Hepatocyte (in vitro differentiated cells): ENCODE measurements around the gene TSACC. TPM values are rescaled to one million over a fixed set of nuclear protein-coding genes. Genes with fewer than 3 reads are reported as not detected.

Experiments
- DNase-seq: peaks from one replicate; pipeline ENCODE4 v3.0.0-alpha.2; 2016; ENCODE audit warnings: low spot score
- H2AFZ ChIP-seq: fragments of 200-600 bp; sonication (generic); 2 replicates; pipeline ENCODE4 v1.6.0; 2016; ENCODE audit warnings: antibody characterized with exemption, mild to moderate bottlenecking
- H3K27ac ChIP-seq: fragments of 200-600 bp; sonication (generic); 2 replicates; pipeline ENCODE4 v1.5.1; 2016; ENCODE audit warnings: mild to moderate bottlenecking
- H3K27me3 ChIP-seq: fragments of 200-600 bp; sonication (generic); 2 replicates; pipeline ENCODE4 v1.6.1; 2016
- H3K36me3 ChIP-seq: fragments of 200-600 bp; sonication (generic); replicated peaks from 2 replicates; pipeline ENCODE4 v1.5.1; 2016; ENCODE audit warnings: low read depth; ENCODE audit not compliant: insufficient read depth
- H3K4me1 ChIP-seq: fragments of 200-600 bp; sonication (generic); 2 replicates; pipeline ENCODE4 v1.5.1; 2016; ENCODE audit warnings: mild to moderate bottlenecking, moderate library complexity; ENCODE audit not compliant: insufficient read depth
- H3K4me2 ChIP-seq: fragments of 200-600 bp; sonication (generic); 2 replicates; pipeline ENCODE4 v1.6.0; 2016
- H3K4me3 ChIP-seq: fragments of 200-600 bp; sonication (generic); 2 replicates; pipeline ENCODE4 v1.5.1; 2016; ENCODE audit warnings: mild to moderate bottlenecking
- H3K79me2 ChIP-seq: fragments of 200-600 bp; sonication (generic); 2 replicates; pipeline ENCODE4 v1.6.0; 2017; ENCODE audit warnings: mild to moderate bottlenecking
- H3K9me2 ChIP-seq: fragments of 200-600 bp; sonication (generic); replicated peaks from 2 replicates; pipeline ENCODE4 v1.6.0; 2017; ENCODE audit warnings: mild to moderate bottlenecking; ENCODE audit not compliant: insufficient read depth
- H3K9me3 ChIP-seq: fragments of 200-600 bp; sonication (generic); 2 replicates; pipeline ENCODE4 v1.5.1; 2016; ENCODE audit warnings: low read depth, mild to moderate bottlenecking
- H4K20me1 ChIP-seq: fragments of 200-600 bp; sonication (generic); 2 replicates; pipeline ENCODE4 v1.6.0; 2016; ENCODE audit warnings: mild to moderate bottlenecking; ENCODE audit not compliant: insufficient read depth, poor library complexity, severe bottlenecking
- CTCF ChIP-seq: fragments of 200-600 bp; sonication (generic); IDR thresholded peaks from 2 replicates; pipeline ENCODE4 v1.5.1; 2016; ENCODE audit warnings: antibody characterized with exemption, mild to moderate bottlenecking; ENCODE audit not compliant: poor library complexity
- EZH2 ChIP-seq: fragments of 200-600 bp; sonication (generic); IDR thresholded peaks from 2 replicates; pipeline ENCODE4 v1.6.1; 2016; ENCODE audit warnings: antibody characterized with exemption, mild to moderate bottlenecking, borderline replicate concordance
- EZH2phosphoT487 ChIP-seq: fragments of 200-600 bp; sonication (generic); IDR thresholded peaks from one replicate; pipeline ENCODE4 v1.6.1; 2018; ENCODE audit warnings: antibody characterized with exemption, mild to moderate bottlenecking, low read depth, moderate library complexity; ENCODE audit not compliant: unreplicated experiment, severe bottlenecking
- WGBS: methylation state at CpG from one replicate; pipeline ENCODE4 v1.1.6; 2016; ENCODE audit warnings: low lambda C conversion rate; ENCODE audit errors: missing lambda C conversion rate; 5-methylcytosine and 5-hydroxymethylcytosine counted together
- polyA plus RNA-seq: library from polyadenylated mRNA; unstranded; fragments of >200 nt; fragmentation: Nextera tagmentation; extraction: Ambion mirVana; gene quantifications from 2 replicates; pipeline ENCODE4 v1.2.1, GENCODE V29; 2016
- total RNA-seq: library from RNA; depleted of rRNA; stranded (reverse); fragments of >200 nt; gene quantifications from 2 replicates; pipeline ENCODE4 v1.2.3, GENCODE V29; 2014

Gene TSACC
- total RNA-seq (not detected in 2 replicates), polyA plus RNA-seq (1.4 and 1.5 TPM in 2 replicates)

- Histone ChIP-seq H3K4me1 (peaks cover 7% of the 10 kb centered on the region), H4K20me1 (peaks cover 9% of the 10 kb centered on the region), H3K27me3 (no peaks in the 10 kb centered on the region), H3K27ac (peak within 1 kb of the TSS; percentile 49), H2AFZ (peak within 1 kb of the TSS; percentile 56), H3K79me2 (peaks cover 36% of the 10 kb centered on the region), H3K9me3 (no peaks in the 10 kb centered on the region), H3K36me3 (no peaks in the 10 kb centered on the region), H3K4me3 (peak within 1 kb of the TSS; percentile 52), H3K4me2 (peak within 1 kb of the TSS; percentile 79), H3K9me2 (no peaks in the 10 kb centered on the region)
- peak; percentile 99 for DNase-seq
- no peak for TF ChIP-seq EZH2phosphoT487
- no peak for TF ChIP-seq EZH2
- no peak for TF ChIP-seq CTCF
- whole genome bisulfite sequencing, result 1% methylated on average over 47 of the region's 47 CpGs
Observed at GRCh38 chr1:156338180-156338976, at the start of gene TSACC, which contains the start of gene CCT3. TSACC (plus strand) TSS chr1:156338526; CDS start chr1:156339758, 1,232 bp downstream. CCT3 (minus strand) TSS chr1:156338292; CDS start chr1:156338184, 108 bp downstream.

- peaks cover 26% of the 10 kb centered on the region for H3K79me2 ChIP-seq
- TF ChIP-seq CTCF (no peak), EZH2phosphoT487 (no peak)
Observed at GRCh38 chr1:156289857-156290256, 48.5 kb upstream of the TSACC start.

GRCh38 chr1:156291226-156292061, 46.9 kb upstream of the TSACC start:
- no peaks in the 10 kb centered on the region for H3K36me3 ChIP-seq
- 16% methylated on average over 37 of the region's 37 CpGs for WGBS
- H3K4me2 ChIP-seq, result peak overlapping the region; percentile 70
- peak overlapping the region; percentile 85 for H3K27ac ChIP-seq
- no peak overlapping the region for H3K4me3 ChIP-seq
- H4K20me1 ChIP-seq, result no peaks in the 10 kb centered on the region
- peak; percentile 97 for DNase-seq
- H3K4me1 ChIP-seq, result peaks cover 24% of the 10 kb centered on the region
- H3K79me2 ChIP-seq, result peaks cover 31% of the 10 kb centered on the region
- H3K9me3 ChIP-seq, result no peaks in the 10 kb centered on the region
- TF ChIP-seq EZH2phosphoT487, result no peak
- no peak for TF ChIP-seq CTCF
- TF ChIP-seq EZH2, result no peak
- H3K9me2 ChIP-seq, result no peaks in the 10 kb centered on the region
- no peaks in the 10 kb centered on the region for H3K27me3 ChIP-seq
- peak overlapping the region; percentile 30 for H2AFZ ChIP-seq

More at GRCh38 chr1:156289857-156290256, 48.5 kb upstream of the TSACC start:
- Histone ChIP-seq H3K4me3 (no peak overlapping the region), H3K9me3 (no peaks in the 10 kb centered on the region), H3K27me3 (no peaks in the 10 kb centered on the region), H2AFZ (no peak overlapping the region), H3K4me2 (no peak overlapping the region), H3K36me3 (no peaks in the 10 kb centered on the region), H3K4me1 (peaks cover 23% of the 10 kb centered on the region), H3K27ac (no peak overlapping the region), H4K20me1 (no peaks in the 10 kb centered on the region), H3K9me2 (no peaks in the 10 kb centered on the region)
- no peak for DNase-seq
